Fibroblast of the aortic adventitia (primary cell): ENCODE measurements around the gene CRYGS. TPM values are rescaled to one million over a fixed set of nuclear protein-coding genes. Genes with fewer than 3 reads are reported as not detected.
"Not testable (repeated sequence)": the region's sequence is repeated elsewhere in the genome, so short reads cannot be mapped to it uniquely, and the experiment has no call there.

Source experiments
- DNase-seq: peaks from one replicate; pipeline ENCODE4 v3.0.0-alpha.2; 2010; ENCODE audit warnings: low read depth
- H3K4me3 ChIP-seq: 2 replicates; pipeline ENCODE4 v1.5.1; 2011; ENCODE audit warnings: low read depth, mild to moderate bottlenecking, control low read depth, low read length, moderate library complexity
- CTCF ChIP-seq: IDR thresholded peaks from 2 replicates; pipeline ENCODE4 v1.5.1; 2011; ENCODE audit warnings: mild to moderate bottlenecking, low read length, control low read depth, inconsistent platforms; ENCODE audit not compliant: insufficient read depth
- total RNA-seq: library from RNA; depleted of rRNA; stranded (reverse); fragments of >200 nt; gene quantifications from 2 replicates; pipeline ENCODE4 v1.2.3, GENCODE V29; 2012; ENCODE audit warnings: low replicate concordance

Gene CRYGS
- total RNA-seq, 1 donor, result 1.3 TPM

DNA sequence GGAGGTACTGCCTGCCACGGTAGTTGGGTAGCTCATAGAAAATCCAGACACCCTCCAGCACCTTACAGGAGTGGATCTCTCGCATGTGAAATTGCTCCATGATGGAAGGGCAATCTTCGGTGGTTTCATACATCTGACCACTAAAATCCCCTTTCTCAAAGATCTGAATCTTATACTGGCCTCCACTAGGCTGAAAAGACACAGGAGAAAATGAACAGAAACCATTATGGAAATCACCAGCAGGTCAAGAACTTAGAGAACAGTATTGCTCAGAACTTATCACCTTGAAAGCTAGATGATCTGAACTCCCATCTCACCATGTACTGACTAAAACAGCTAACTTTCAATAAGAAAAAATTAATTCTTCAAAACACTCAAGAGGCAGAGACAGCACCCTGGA is 5.4 kb downstream of the CRYGS start:
- DNase-seq, result no peak
- no peak for TF ChIP-seq CTCF

GRCh38 chr3:186536883-186537844 is 7.0 kb downstream of the CRYGS start:
- TF ChIP-seq CTCF, result no peak

More for the DNA sequence above, 5.4 kb downstream of the CRYGS start:
- no peak overlapping the region for H3K4me3 ChIP-seq

DNA sequence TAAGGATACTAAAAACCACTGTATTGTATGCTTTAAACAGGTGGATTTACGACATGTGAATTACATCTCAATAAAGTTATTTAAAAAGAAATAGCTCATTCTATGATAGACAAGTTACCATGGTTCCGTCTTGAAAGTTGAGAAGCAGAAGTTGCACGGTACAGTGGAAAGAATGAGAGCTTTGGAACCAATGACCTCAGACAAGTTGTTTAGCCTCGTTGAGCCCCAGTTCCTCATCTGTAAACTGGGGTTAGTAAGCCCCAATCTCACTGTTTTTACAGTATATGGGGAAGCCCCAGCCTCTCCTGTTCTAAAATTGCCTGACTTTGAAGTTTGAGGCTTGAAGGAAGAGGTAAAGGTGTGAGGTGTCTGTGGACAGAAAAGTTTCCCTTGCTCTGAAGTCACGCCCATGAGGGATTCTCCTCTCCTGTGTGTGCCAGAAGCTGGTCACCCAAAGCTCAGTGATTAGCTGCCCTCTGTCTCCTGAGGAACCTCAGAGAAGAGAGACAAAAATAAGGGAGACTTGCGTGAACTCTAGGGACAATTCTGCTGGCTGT is 10.0 kb downstream of the CRYGS start:
- no peak overlapping the region for H3K4me3 ChIP-seq
- no peak for DNase-seq
- TF ChIP-seq CTCF, result no peak

More at GRCh38 chr3:186536883-186537844, 7.0 kb downstream of the CRYGS start:
- H3K4me3 ChIP-seq, result no peak overlapping the region
- DNase-seq, result peak; percentile 46

DNA sequence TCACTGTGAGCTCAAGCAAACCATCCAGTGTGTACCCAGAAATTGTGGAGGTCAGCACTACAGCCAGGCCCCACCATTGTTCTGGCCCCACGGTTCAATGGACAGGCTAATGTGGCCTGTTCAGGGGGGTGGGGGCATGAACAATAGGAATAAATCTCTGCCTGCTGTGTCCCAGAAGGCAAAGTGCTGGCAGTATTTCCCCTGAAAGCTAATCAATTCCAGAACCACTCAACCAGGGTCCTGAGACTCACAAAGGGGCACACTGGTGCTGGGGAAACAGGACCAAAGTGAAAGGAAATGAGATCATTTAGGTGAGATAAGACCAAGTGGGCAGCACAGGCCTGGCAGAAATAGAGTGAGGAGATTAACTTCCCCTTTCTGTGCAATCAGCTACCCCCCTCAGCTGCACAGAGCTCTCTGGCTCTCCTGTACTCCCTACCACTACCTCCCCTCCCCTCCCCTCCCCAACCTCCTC is 11.5 kb downstream of the CRYGS start:
- DNase-seq, result no peak
- no peak for TF ChIP-seq CTCF
- no peak overlapping the region for H3K4me3 ChIP-seq

GRCh38 chr3:186531694-186532093 is 12.5 kb downstream of the CRYGS start:
- DNase-seq, H3K4me3 ChIP-seq: not testable (repeated sequence)

DNA sequence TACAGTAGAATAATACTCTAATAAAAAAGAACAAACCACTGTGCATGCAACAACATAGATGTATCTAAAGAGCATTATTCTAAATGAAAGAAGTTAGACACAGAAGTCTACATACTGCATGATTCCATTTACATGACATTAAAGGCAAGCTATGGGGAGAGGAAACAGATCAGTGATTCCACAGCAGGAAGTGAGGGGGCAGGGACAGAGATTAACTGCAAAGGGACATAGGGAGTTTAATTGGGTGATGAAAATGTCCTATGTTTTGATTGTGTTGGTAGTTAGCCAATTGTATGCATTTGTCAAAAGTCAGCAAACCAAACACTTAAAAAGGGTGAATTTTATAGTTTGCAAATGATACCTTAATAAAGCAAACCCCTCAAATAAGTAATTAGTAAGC is 13.8 kb downstream of the CRYGS start:
- no peak for TF ChIP-seq CTCF
- H3K4me3 ChIP-seq, result no peak overlapping the region
- no peak for DNase-seq

DNA sequence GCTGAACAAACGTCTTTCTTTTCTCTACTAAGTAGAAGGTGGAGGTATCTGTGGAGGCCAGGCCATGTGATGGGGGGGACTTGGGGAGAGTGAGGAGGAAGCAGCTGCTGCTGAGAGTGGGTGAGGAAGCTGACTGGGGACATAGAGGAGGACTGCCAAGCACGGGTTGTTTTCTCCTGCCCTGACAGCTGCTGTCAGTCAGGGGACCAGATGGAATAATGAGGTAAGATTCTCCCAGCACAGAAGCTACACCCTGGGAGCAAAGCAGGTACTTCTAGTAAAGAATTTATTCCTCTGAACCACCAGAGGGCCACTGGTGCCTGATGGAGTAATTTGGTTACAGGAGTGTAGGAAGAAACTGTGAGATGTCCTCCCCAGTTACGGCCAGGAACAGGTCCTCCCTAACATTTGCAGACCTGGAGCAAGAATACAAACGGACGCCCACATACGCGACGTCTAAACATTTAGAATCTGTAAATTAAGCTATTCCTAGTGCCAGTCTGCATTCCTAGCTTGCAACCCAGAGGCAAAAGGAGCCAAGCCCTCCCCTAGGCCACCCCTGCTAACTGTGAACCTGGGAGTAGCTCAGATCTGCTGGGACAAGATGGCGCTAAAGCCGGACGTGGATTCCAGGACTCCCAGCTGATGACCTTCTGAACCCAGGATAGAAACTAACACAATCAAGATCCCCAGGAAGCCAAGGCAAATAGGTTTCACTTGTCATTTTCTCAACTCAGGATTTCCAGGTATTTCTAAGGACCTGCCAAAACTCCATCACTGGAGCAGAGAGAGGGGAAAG is 14.8 kb downstream of the CRYGS start:
- no peak for DNase-seq
- TF ChIP-seq CTCF, result no peak
- no peak overlapping the region for H3K4me3 ChIP-seq
